Activated naive CD4-positive, alpha-beta T cell treated with anti-CD3 and anti-CD28 coated beads, Interleukin-2, amount 10 ng/mL, durations not matched to agents 7 days and 5 days (primary cell): ENCODE measurements around the gene AHCYL2.
"Not testable (repeated sequence)": the region's sequence is repeated elsewhere in the genome, so short reads cannot be mapped to it uniquely, and the experiment has no call there.

Source experiments
- CTCF ChIA-PET: fragments of 350-600 bp; sonication (Branson Sonifier 250); formaldehyde crosslinking; loops from one replicate; lab custom pipeline; 2021; ENCODE audit warnings: antibody characterized with exemption; lab: Charles Lee
- DNase-seq: peaks from one replicate; pipeline ENCODE4 v3.0.0-alpha.2; 2020
- H3K27ac Mint-ChIP-seq: one replicate; pipeline ENCODE4 v1.8.0; 2021; ENCODE audit warnings: mild to moderate bottlenecking, moderate library complexity, mixed read lengths
- H3K27me3 Mint-ChIP-seq: one replicate; pipeline ENCODE4 v1.8.0; 2021; ENCODE audit warnings: mild to moderate bottlenecking, mixed read lengths
- H3K36me3 Mint-ChIP-seq: one replicate; pipeline ENCODE4 v1.8.0; 2021; ENCODE audit warnings: mixed read lengths
- H3K4me1 Mint-ChIP-seq: one replicate; pipeline ENCODE4 v1.8.0; 2021; ENCODE audit warnings: mixed read lengths
- H3K4me3 Mint-ChIP-seq: one replicate; pipeline ENCODE4 v1.8.0; 2021; ENCODE audit warnings: mild to moderate bottlenecking, moderate library complexity, mixed read lengths
- H3K9me3 Mint-ChIP-seq: one replicate; pipeline ENCODE4 v1.8.0; 2021; ENCODE audit warnings: mixed read lengths

The AHCYL2 gene

DNA sequence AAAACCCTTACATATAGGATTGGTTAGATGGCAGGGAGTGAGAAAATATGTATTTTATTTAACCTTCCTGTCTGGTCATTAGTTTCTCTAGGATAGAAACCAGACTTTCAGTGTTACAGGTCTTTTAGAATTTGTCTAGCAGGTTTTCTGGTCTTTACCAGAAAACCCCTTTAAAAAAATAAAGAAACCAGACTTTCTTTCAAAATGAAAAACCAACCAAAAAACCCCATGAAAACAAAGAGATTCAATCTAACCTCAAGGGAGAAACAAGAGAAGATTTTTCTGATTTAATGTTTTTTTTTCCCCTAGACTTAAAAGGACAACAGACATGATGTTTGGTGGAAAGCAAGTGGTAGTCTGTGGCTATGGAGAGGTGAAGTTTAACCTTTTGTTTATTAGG is 180.7 kb downstream of the AHCYL2 start:
- Mint-ChIP-seq H3K27me3 (no peaks in the 10 kb centered on the region), H3K36me3 (peaks cover 14% of the 10 kb centered on the region)
- CTCF ChIA-PET = no interaction called here

DNA sequence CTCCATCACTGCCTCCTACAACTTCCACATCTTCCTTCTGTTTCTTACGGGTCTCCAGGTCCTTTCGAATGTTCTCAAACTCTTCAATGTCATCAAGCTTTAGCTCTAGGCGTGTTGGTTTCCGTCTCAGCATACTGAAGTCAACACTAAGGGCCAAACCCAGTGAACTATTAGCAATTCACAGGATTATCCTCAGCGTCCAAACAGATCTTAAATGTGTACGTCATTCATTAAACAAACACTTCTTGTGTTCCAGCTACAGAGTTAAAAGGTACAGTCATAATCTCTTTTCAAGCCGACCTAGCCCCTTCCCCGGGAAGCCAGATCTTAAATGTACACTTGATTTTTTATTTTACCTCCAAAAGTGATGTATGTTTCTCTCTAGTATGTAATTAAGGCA is 185.4 kb downstream of the AHCYL2 start:
- not testable (repeated sequence) for H3K4me3 Mint-ChIP-seq, DNase-seq, H3K4me1 Mint-ChIP-seq, H3K27ac Mint-ChIP-seq, H3K9me3 Mint-ChIP-seq, H3K27me3 Mint-ChIP-seq
- CTCF ChIA-PET = interaction anchor here (1.1 to 1.5 kb wide), 2 partner anchors 43 to 66 kb away, joined by 3 read pairs; no protein-coding TSS in a partner anchor
- H3K36me3 Mint-ChIP-seq = peaks cover 27% of the 10 kb centered on the region

More for the DNA sequence above, 180.7 kb downstream of the AHCYL2 start:
- no peak for DNase-seq
- Mint-ChIP-seq H3K4me3 (no peak overlapping the region), H3K4me1 (peaks cover 12% of the 10 kb centered on the region), H3K27ac (no peak overlapping the region), H3K9me3 (no peaks in the 10 kb centered on the region)

DNA sequence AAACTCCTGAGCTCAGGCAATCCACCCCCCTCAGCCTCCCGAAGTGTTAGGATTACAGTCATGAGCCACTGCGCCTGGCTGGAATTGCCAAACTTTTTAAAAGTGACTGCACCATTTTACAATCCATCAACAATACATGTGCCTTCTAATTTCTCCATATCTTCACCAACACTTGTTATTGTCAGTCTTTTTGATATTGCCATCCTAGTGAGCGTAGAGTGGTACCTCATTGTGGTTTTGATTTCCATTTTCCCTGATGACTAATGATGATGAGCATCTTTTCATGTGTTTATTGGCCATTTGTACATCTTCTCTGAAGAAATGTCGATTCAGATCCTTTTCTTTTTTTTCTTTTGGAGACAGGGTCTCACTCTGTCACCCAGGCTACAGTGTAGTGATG is 187.7 kb downstream of the AHCYL2 start:
- no peak overlapping the region for H3K27ac Mint-ChIP-seq
- DNase-seq = no peak
- CTCF ChIA-PET = interaction anchor here (1.4 kb wide), 1 partner anchor 12 kb away, joined by 3 read pairs; no protein-coding TSS in a partner anchor
- H3K27me3 Mint-ChIP-seq = no peaks in the 10 kb centered on the region
- H3K36me3 Mint-ChIP-seq = peaks cover 24% of the 10 kb centered on the region
- H3K4me1 Mint-ChIP-seq = no peaks in the 10 kb centered on the region
- no peak overlapping the region for H3K4me3 Mint-ChIP-seq
- peaks cover 4% of the 10 kb centered on the region for H3K9me3 Mint-ChIP-seq

DNA sequence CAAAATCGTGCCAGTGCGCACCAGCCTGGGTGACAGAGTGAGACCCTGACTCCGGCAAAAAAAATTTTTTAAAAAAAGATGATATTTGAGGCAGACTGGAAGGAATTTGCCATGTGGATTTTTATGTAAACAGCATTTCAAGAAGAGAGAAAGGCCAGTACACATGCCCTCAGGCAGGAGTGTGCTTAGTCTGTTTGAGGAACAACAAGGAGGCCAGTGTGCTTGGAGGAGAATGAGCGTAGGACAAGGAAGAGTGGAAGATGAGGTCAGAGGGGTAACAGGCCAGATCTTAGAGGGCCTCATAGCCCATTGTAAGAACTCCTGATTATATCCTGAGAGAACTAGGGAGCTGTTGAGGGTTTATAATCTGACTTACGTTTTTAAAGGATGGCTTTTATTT is 192.2 kb downstream of the AHCYL2 start:
- CTCF ChIA-PET = no interaction called here
- Mint-ChIP-seq H3K4me3 (no peak overlapping the region), H3K4me1 (no peaks in the 10 kb centered on the region), H3K27me3 (no peaks in the 10 kb centered on the region), H3K36me3 (peaks cover 10% of the 10 kb centered on the region), H3K9me3 (peaks cover 4% of the 10 kb centered on the region), H3K27ac (no peak overlapping the region)
- DNase-seq = no peak

DNA sequence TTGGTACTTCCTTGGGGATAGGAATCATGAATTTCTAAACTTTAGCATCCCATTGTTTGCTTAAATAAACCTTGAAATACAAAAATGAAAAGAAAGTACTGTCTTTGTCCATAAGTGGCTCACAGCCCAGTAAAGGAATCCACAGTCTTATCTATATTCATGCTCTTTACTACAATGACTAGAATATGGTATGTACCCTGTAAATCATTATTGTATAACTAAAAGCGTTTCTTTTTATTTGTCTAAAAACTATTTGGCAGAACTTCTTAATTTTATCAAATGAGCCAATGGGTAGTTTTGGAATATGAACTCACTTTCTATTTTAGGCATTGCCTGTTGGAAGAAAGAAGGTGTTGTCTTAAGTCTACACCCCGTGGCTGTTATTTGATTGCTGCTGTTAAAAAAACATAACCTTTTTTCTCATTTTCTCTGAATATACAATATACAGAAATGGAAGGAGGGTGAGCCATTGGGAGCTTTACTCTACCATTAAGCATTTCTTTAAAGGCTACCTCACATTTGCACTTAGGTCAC is 197.0 kb downstream of the AHCYL2 start:
- no peaks in the 10 kb centered on the region for H3K9me3 Mint-ChIP-seq
- DNase-seq = no peak
- peaks cover 10% of the 10 kb centered on the region for H3K36me3 Mint-ChIP-seq
- no peaks in the 10 kb centered on the region for H3K27me3 Mint-ChIP-seq
- peaks cover 13% of the 10 kb centered on the region for H3K4me1 Mint-ChIP-seq
- no peak overlapping the region for H3K27ac Mint-ChIP-seq
- no peak overlapping the region for H3K4me3 Mint-ChIP-seq
- CTCF ChIA-PET = no interaction called here

DNA sequence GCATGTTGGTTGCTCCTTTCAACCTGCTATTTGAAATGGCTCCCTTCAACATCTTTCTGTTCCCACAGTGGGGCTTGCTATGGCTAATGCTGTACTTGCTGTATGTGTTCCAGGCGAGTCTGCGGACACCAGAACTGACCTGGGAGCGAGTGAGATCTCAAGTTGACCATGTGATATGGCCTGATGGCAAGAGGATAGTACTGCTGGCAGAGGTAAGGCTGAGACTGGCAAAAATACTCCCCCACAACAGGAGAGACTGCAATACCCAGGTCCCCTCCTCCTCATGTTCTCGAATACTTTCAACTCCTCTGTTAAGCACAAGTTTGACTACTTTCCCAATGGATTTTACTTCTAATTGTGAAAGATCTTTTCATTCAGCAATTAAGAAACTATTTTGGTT is 197.9 kb downstream of the AHCYL2 start:
- H3K36me3 Mint-ChIP-seq = peaks cover 16% of the 10 kb centered on the region
- no peaks in the 10 kb centered on the region for H3K27me3 Mint-ChIP-seq
- DNase-seq = no peak
- no peak overlapping the region for H3K27ac Mint-ChIP-seq
- CTCF ChIA-PET = no interaction called here
- H3K4me3 Mint-ChIP-seq = no peak overlapping the region
- H3K9me3 Mint-ChIP-seq = no peaks in the 10 kb centered on the region
- H3K4me1 Mint-ChIP-seq = peaks cover 19% of the 10 kb centered on the region

DNA sequence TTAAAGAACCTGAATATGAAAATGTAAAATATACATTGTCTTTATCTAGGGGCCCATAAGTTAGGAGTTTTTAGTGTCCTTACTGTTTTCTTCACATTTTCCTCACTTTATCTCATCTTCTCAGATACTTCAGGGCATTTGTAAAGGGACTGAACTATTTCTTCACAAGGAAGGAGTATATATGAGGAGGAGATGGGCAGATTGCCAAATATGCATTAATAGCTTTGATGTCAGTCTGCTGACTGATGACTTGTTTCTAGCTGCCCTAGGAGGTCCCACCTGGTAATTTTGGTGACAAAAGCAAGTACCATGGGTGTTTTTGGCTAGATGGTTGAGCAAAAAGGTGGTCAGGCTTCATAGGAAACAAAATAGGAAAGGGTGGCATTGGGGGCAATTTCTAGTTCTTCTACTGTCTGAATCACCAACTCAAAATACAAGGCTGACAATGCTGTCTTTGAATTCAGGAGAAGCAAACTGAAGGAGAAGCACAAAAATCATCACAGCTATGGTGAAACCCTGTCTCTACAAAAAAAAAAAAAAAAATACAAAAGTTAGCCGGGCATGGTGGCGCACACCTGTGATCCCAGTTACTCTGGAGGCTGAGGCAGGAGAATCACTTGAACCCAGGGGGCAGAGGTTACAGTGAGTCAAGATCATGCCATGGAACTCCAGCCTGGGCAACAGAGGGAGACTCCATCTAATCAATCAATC is 199.0 kb downstream of the AHCYL2 start:
- Mint-ChIP-seq H3K4me1 (peaks cover 19% of the 10 kb centered on the region), H3K4me3 (no peak overlapping the region), H3K27ac (no peak overlapping the region), H3K27me3 (no peaks in the 10 kb centered on the region), H3K9me3 (no peaks in the 10 kb centered on the region), H3K36me3 (peaks cover 16% of the 10 kb centered on the region)
- no peak for DNase-seq
- CTCF ChIA-PET = interaction anchor here (0.8 to 1.5 kb wide), 2 partner anchors 11 to 57 kb away, joined by 3 read pairs; no protein-coding TSS in a partner anchor

DNA sequence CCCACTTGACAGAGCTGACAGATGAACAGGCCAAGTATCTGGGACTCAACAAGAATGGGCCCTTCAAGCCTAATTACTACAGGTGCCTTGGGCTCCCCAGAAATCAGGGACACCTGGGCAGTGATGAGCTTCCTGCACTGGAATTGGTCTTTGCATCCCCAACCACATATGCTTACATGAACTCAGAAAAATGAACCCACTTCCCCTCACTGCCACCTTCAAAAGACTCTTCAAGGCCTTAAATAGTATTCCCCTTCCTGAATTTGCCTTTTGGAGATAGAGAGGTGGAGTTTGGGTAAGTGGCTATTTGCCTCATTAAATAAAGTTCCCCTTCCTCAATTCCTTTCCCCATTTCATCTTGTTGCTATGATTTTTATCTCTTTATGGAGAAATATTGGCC is 201.7 kb downstream of the AHCYL2 start:
- Mint-ChIP-seq H3K4me3 (no peak overlapping the region), H3K9me3 (no peaks in the 10 kb centered on the region), H3K4me1 (peaks cover 19% of the 10 kb centered on the region), H3K36me3 (peaks cover 16% of the 10 kb centered on the region), H3K27ac (no peak overlapping the region), H3K27me3 (no peaks in the 10 kb centered on the region)
- CTCF ChIA-PET = interaction anchor here (1.0 to 1.1 kb wide), 2 partner anchors 19 to 83 kb away, joined by 4 to 5 read pairs; no protein-coding TSS in a partner anchor
- no peak for DNase-seq

DNA sequence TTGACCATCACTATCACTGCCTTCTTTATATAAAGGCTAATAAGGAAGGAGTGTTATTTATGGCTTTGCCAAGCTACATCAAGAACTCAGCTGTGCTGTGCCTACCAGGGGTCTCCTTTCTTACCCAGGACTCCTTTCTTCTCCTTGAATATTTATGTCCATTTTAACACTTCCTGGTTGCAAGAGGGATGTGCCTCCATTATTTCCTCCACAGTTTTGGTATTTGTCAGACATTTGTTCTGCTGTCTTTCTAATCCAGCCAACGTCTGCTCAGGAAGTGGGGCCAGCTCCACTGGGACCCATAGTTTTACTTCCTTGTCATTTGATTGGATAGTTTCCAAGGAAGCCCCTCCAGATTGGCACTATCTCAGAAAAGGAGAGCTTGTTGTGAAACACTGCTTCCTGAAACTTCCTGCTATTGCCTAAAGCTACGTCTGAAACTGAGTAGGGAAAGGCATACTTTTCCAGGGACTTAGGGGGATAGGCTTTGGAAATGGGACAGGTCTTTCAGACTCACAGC is 202.8 kb downstream of the AHCYL2 start:
- no peak for DNase-seq
- Mint-ChIP-seq H3K27me3 (no peaks in the 10 kb centered on the region), H3K36me3 (peaks cover 16% of the 10 kb centered on the region), H3K9me3 (no peaks in the 10 kb centered on the region), H3K4me3 (no peak overlapping the region), H3K4me1 (peaks cover 20% of the 10 kb centered on the region), H3K27ac (no peak overlapping the region)
- CTCF ChIA-PET = no interaction called here

DNA sequence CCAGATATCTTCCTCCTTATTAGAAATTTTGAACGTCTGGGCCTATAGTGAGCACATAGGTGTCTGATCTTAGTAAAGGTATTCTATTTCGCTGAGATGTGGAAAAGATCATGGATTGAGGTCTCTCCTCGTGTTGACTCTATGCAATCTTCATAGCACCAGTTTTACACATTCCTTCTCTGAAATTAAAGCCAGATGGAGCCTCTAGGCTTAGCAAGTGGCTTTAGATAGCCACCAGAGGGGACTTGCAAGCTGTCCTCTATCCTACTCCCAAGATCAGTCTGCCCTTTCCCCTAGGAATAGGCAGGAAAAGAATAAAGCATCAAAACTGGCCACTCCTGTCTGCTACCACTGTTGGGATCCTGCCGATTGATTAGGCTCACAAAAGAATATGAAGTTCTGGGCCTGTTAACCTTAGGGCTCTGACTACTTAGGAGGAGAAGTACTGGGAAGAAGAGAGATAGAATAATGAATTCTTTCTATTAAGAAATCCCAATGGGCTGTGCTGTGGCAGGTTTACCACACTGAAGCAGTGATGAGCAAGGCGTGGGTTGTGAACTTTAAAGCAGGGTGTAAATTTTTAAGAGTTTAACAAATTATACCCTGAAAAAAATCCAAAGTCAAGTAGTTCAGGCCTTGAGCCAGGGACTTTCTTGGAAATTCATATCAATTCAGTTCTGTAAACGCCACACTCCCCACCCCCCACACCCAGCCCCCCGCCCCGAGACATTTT is 207.2 kb downstream of the AHCYL2 start:
- Mint-ChIP-seq H3K4me1 (peaks cover 32% of the 10 kb centered on the region), H3K9me3 (no peaks in the 10 kb centered on the region), H3K36me3 (peaks cover 6% of the 10 kb centered on the region), H3K4me3 (no peak overlapping the region), H3K27ac (no peak overlapping the region), H3K27me3 (peaks cover 6% of the 10 kb centered on the region)
- no peak for DNase-seq
- CTCF ChIA-PET = no interaction called here

DNA sequence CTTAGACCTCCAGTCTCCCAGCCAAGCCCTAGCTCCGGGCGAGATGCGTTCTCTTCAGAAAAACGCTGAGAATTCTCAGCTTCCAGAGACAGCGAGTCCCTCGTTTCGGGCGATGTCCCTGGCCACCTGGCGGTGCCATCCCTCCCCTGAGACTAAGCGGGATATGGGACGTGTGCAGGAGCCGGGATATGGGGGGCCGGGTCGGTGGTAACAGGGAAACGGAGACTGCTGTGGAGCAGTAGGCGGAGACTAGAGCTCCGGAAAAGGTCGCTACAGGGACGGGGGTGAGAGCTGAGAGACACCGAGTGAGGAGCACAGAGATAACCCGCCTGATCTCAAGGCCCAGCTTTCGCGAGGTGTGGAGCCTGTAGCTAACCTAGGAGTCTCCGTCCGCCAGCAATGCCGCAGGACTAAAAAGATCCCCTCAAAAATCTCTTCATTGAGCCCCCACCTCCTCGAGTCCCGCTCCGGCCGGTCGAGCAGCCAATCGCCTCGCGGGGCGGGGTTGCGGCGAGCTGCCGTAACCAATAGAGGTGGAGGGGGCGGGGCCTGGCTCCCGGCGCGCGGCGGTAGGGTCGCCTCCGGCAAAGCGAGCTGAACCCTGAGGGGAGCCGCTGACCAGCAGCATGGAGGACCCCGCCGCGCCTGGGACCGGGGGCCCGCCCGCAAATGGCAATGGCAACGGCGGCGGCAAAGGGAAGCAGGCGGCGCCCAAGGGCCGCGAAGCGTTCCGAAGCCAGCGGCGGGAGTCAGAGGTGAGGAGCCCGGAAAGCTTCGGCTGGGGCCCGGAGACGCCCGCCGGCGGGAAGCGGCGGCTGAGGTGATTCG is 209.2 kb downstream of the AHCYL2 start, which contains the start of gene STRIP2:
Gene STRIP2 (plus strand): TSS at position 586 of the 828 bp plus-strand sequence. CDS start 41 bp downstream, at position 627.
- H3K9me3 Mint-ChIP-seq = no peaks in the 10 kb centered on the region
- peak within 1 kb of the TSS; percentile 81 for H3K27ac Mint-ChIP-seq
- peak within 1 kb of the TSS; percentile 85 for H3K4me3 Mint-ChIP-seq
- CTCF ChIA-PET = interaction anchor here (0.8 to 2.4 kb wide), 9 partner anchors 9 to 90 kb away, joined by 3 to 16 read pairs (median 5); no protein-coding TSS in a partner anchor
- DNase-seq = peak; percentile 96
- peaks cover 37% of the 10 kb centered on the region for H3K4me1 Mint-ChIP-seq
- peaks cover 6% of the 10 kb centered on the region for H3K27me3 Mint-ChIP-seq
- H3K36me3 Mint-ChIP-seq = no peaks in the 10 kb centered on the region

DNA sequence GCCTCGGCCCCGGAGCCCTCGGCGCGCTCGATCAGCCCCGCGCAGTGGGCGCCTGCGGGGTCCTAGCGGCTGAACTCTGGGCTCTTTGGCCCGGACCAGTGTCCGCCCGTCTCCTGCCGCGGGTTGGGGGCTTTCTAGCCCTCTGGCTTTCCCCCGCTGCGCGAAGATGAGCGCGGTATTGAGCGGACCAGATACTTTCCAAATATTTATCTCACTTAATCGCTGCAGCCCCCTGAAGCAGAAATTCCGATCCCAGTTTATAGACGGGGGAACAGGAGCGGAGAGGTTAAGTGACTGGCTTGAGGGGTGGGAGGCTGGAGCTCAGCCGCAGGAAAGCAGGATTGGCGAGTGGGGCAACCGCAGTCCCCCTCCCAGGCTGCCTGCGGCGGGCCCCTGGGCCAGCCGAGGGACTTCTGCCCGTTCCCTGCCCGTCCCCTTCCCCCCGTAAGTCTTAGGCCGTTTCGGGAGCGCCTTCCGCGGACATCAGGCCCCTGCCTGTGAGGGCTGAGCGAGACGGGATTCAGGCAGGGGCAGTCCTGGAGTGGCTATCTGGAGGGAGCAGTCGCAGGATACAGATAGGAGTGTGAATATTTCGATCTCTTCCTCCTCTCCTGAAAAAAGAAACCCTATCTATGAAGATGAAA is 210.0 kb downstream of the AHCYL2 start:
- DNase-seq = peak; percentile 34

DNA sequence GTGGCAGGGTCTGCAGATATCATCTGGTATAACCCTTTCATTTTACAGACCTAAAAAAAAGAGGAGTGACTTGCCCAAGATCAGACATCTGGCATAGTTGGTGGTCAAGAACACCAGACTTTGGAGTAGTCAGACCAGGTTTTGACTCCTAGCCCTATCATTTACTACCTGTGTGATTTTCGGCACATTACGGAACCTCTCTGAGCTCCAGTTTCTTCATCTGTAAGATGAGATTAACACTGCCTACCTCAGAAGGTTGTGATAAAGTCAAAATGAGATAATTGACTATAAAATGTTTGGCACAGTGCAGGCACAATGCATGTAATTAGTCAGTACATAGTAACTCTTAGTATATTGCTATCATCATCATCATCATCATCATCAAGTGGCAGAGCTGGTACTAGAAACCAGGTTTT is 210.6 kb downstream of the AHCYL2 start:
- DNase-seq = no peak
- Mint-ChIP-seq H3K27me3 (peaks cover 6% of the 10 kb centered on the region), H3K36me3 (peaks cover 4% of the 10 kb centered on the region), H3K4me1 (peaks cover 44% of the 10 kb centered on the region), H3K9me3 (no peaks in the 10 kb centered on the region), H3K4me3 (peak overlapping the region; percentile 85), H3K27ac (peak overlapping the region; percentile 76)
- CTCF ChIA-PET = interaction anchor here (1.3 to 1.4 kb wide), 3 partner anchors 33 to 68 kb away, joined by 3 to 5 read pairs (median 3); no protein-coding TSS in a partner anchor

More for the DNA sequence above, 210.0 kb downstream of the AHCYL2 start:
- peak overlapping the region; percentile 76 for H3K27ac Mint-ChIP-seq
- H3K27me3 Mint-ChIP-seq = peaks cover 6% of the 10 kb centered on the region
- H3K4me3 Mint-ChIP-seq = peak overlapping the region; percentile 85
- CTCF ChIA-PET = interaction anchor here (0.9 to 2.4 kb wide), 8 partner anchors 26 to 91 kb away, joined by 3 to 16 read pairs (median 5); no protein-coding TSS in a partner anchor
- H3K36me3 Mint-ChIP-seq = no peaks in the 10 kb centered on the region
- H3K4me1 Mint-ChIP-seq = peaks cover 40% of the 10 kb centered on the region
- H3K9me3 Mint-ChIP-seq = no peaks in the 10 kb centered on the region
